ENCODE results near the gene PLCD1. TPM values are rescaled to one million over a fixed set of nuclear protein-coding genes. Genes with fewer than 3 reads are reported as not detected.

PLCD1 gene
- total and polyA plus RNA-seq, 2 experiments from 2014 or later, result 16.0 to 24.4 TPM

DNA sequence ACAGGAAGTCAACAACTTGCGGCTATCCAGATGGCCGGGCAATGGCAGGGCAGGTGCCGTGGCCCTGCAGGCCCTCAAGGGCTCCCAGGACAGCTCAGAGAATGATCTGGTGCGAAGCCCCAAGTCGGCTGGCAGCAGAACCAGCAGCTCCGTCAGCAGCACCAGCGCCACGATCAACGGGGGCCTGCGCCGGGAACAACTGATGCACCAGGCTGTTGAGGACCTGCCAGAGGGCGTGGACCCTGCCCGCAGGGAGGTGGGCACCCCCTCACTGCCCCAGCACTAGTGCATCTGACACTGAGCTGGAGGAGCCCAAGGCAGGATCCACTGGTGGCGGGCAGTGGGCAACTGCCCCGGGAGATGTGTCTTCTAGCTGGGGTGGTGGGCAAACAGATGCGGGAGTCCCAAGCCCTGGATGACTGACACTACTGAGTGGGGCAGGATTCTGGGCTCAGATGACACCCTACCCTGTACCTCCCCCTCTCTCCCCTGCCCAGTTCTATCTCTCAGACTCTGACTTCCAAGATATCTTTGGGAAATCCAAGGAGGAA lies 22.9 kb downstream of the PLCD1 start (continued):
- no peak for TF ChIP-seq REST (IDR thresholded peaks at IDR 0.05; ENCODE audit: unreplicated experiment)
- TF ChIP-seq CREB1 (CRISPR knock-in tag; IDR thresholded peaks at IDR 0.05; ENCODE audit: low read depth), result no peak
- no peak for TF ChIP-seq POLR2AphosphoS5 (IDR thresholded peaks at IDR 0.05; ENCODE audit: low read depth)
- TF ChIP-seq ZNF331 (CRISPR knock-in tag; IDR thresholded peaks at IDR 0.05; ENCODE audit: low read depth), result no peak

DNA sequence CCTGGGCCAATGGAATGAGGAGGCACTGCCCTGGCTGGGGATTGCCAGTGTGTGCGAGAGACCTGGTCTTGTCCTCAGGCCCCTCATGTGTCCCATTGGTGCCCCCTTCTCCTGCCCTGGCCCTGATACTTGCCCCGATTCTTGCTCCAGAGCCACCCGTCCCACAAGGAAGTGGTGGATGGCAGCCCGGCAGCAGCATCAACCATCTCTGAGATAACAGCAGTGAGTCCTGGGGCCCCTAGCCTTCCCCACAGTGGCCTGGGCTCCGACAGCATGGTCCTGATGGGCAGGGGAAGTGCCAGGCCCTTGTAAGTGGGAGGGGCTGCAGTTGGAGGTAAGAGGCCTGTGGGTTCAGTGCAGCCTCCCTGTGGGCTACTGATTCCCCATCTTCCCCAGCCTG lies 23.4 kb downstream of the PLCD1 start:
- Mint-ChIP-seq H3K4me1 (peaks cover 9% of the 10 kb centered on the region; the same call in 2 of the 3 replicates), H3K4me3 (no peak overlapping the region), H3K9me3 (no peaks in the 10 kb centered on the region), H3K36me3 (ENCODE audit: low read depth) (no peaks in the 10 kb centered on the region; the same call in 2 of the 3 replicates), H3K27ac (no peak overlapping the region), H3K27me3 (ENCODE audit: insufficient read depth, low read depth, poor library complexity) (peaks cover 10% of the 10 kb centered on the region)
- ATAC-seq (no peak), DNase-seq (ENCODE audit: low spot score) (no peak)
- H4K20me1 ChIP-seq (replicated peaks; ENCODE audit: insufficient read depth), result no peaks in the 10 kb centered on the region
- H3K79me2 ChIP-seq (replicated peaks; ENCODE audit: insufficient read depth), result no peaks in the 10 kb centered on the region
- H3K9me2 ChIP-seq (ENCODE audit: insufficient read depth), result no peaks in the 10 kb centered on the region
- H3K27ac ChIP-seq (ENCODE audit: low read depth), result no peak overlapping the region
- no peaks in the 10 kb centered on the region for H3K36me3 ChIP-seq (ENCODE audit: insufficient read depth)
- no peaks in the 10 kb centered on the region for H3F3A ChIP-seq (replicated peaks; ENCODE audit: low read depth)
- H3K4me1 ChIP-seq (ENCODE audit: insufficient read depth), result no peaks in the 10 kb centered on the region
- H3K27me3 ChIP-seq (ENCODE audit: insufficient read depth), result no peaks in the 10 kb centered on the region
- no peak overlapping the region for H3K4me2 ChIP-seq
- H2AFZ ChIP-seq, result no peak overlapping the region
- H3K4me3 ChIP-seq, result no peak overlapping the region
- TF ChIP-seq POLR2AphosphoS5 (IDR thresholded peaks at IDR 0.05; ENCODE audit: low read depth), result no peak

DNA sequence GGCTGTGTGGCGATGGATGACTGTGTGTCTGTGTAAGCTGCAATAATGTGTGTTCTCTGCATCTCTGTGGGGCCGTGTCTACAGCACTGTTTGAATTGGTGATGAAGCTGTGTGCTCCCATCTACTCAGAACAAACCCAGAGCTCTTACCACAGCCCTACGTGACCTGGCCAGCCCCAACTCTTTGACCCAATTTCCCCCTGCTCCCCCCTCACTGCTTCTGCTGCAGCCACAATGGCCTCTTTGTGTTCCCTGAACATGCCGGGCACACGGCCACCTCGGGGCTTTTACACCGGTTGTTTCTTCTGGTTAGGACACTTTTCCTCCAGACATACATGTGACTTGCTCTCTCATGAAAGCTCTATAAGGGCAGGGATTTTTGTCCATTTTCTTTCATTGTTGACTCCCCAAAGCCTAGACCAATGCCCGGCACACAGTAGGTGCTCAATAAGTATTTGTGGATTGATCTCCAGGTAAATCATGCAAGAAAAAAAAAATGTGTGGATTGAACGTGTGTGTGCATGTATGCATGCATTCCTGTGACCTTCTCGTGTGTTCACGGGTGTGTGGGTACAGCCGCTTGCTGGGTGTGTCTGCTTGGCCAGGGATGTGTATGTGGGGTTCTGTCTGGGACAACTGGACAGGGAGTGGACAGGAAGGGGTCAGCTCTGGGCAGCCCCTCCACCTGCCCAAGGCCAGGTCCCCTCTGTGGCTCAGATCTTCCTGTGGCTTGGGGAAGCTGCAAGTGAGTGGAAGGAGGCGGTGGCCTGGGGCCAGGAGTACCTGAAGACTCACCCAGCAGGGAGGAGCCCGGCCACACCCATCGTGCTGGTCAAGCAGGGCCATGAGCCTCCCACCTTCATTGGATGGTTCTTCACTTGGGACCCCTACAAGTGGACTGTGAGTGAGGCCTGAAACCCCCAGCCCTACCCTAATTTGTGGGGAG lies 24.1 kb downstream of the PLCD1 start:
- Histone ChIP-seq H3K27ac (ENCODE audit: low read depth) (no peak overlapping the region), H3K4me2 (no peak overlapping the region)
- TF ChIP-seq, protein P1, sequence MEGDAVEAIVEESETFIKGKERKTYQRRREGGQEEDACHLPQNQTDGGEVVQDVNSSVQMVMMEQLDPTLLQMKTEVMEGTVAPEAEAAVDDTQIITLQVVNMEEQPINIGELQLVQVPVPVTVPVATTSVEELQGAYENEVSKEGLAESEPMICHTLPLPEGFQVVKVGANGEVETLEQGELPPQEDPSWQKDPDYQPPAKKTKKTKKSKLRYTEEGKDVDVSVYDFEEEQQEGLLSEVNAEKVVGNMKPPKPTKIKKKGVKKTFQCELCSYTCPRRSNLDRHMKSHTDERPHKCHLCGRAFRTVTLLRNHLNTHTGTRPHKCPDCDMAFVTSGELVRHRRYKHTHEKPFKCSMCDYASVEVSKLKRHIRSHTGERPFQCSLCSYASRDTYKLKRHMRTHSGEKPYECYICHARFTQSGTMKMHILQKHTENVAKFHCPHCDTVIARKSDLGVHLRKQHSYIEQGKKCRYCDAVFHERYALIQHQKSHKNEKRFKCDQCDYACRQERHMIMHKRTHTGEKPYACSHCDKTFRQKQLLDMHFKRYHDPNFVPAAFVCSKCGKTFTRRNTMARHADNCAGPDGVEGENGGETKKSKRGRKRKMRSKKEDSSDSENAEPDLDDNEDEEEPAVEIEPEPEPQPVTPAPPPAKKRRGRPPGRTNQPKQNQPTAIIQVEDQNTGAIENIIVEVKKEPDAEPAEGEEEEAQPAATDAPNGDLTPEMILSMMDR (conservative IDR thresholded peaks at IDR 0.05; ENCODE audit: low read depth in 2 of 2), result no peak
- TF ChIP-seq EZH2 (IDR thresholded peaks at IDR 0.05; ENCODE audit: low read depth, unreplicated experiment) (no peak), NANOG (IDR thresholded peaks at IDR 0.05; ENCODE audit: borderline replicate concordance) (no peak), STAT1 (IDR thresholded peaks at IDR 0.05; ENCODE audit: unreplicated experiment) (no peak), EZH2phosphoT487 (IDR thresholded peaks at IDR 0.05; ENCODE audit: unreplicated experiment) (no peak), ZNF114 (CRISPR knock-in tag; IDR thresholded peaks at IDR 0.05) (no peak)

More for the DNA sequence above, 24.1 kb downstream of the PLCD1 start:
- no peak overlapping the region; the same call in 2 of the 3 replicates for H3K4me3 Mint-ChIP-seq
- Histone ChIP-seq H3K4me3 (no peak overlapping the region), H3K36me3 (ENCODE audit: insufficient read depth) (no peaks in the 10 kb centered on the region), H3F3A (replicated peaks; ENCODE audit: low read depth) (no peaks in the 10 kb centered on the region), H4K20me1 (replicated peaks; ENCODE audit: insufficient read depth) (no peaks in the 10 kb centered on the region), H3K9me2 (ENCODE audit: insufficient read depth) (no peaks in the 10 kb centered on the region), H3K4me1 (ENCODE audit: insufficient read depth) (no peaks in the 10 kb centered on the region), H3K27me3 (ENCODE audit: insufficient read depth) (no peaks in the 10 kb centered on the region), H2AFZ (no peak overlapping the region), H3K79me2 (replicated peaks; ENCODE audit: insufficient read depth) (no peaks in the 10 kb centered on the region)
- ATAC-seq (no peak), DNase-seq (ENCODE audit: low spot score) (no peak)
- no peaks in the 10 kb centered on the region for H3K9me3 Mint-ChIP-seq
- H3K4me1 Mint-ChIP-seq, result peaks cover 9% of the 10 kb centered on the region; the same call in 2 of the 3 replicates
- peaks cover 8% of the 10 kb centered on the region for H3K27me3 Mint-ChIP-seq (ENCODE audit: insufficient read depth, low read depth, poor library complexity)
- H3K36me3 Mint-ChIP-seq (ENCODE audit: low read depth), result no peaks in the 10 kb centered on the region; the same call in 2 of the 3 replicates
- H3K27ac Mint-ChIP-seq, result no peak overlapping the region
